Tibial nerve (tissue), 4 donors: ENCODE measurements around the gene PHYHIPL. TPM values are rescaled to one million over a fixed set of nuclear protein-coding genes. Genes with fewer than 3 reads are reported as not detected.

Experiments
- DNase-seq, 2 donors: peaks; one replicate each; pipeline ENCODE4 v3.0.0-alpha.2; 2019; ENCODE audit warnings: low spot score in 2 of 2
- H3K27ac ChIP-seq, 4 donors: fragments of 200-600 bp; sonication (generic) in 3 of 4; one replicate each; pipeline ENCODE4 v1.5.1; 2017 to 2019; ENCODE audit warnings: mild to moderate bottlenecking in 1 of 4
- H3K27me3 ChIP-seq, 2 donors: fragments of 200-600 bp; sonication (generic) in 1 of 2; one replicate each; pipeline versions ENCODE4 v1.5.1 to v1.6.0; 2017 to 2019
- H3K36me3 ChIP-seq, 3 donors: fragments of 200-600 bp; sonication (generic); one replicate each; pipeline ENCODE4 v1.5.1; 2018 to 2019
- H3K4me1 ChIP-seq, 4 donors: fragments of 200-600 bp; sonication (generic) in 3 of 4; one replicate each; pipeline ENCODE4 v1.5.1; 2017 to 2019
- H3K4me3 ChIP-seq, 4 donors: fragments of 200-600 bp; sonication (generic) in 3 of 4; one replicate each; pipeline ENCODE4 v1.5.1; 2017 to 2019; ENCODE audit warnings: mild to moderate bottlenecking in 1 of 4, moderate library complexity in 1 of 4
- H3K9me3 ChIP-seq, 4 donors: fragments of 200-600 bp; sonication (generic) in 3 of 4; one replicate each; pipeline ENCODE4 v1.5.1; 2017 to 2019
- EP300 ChIP-seq, 2 donors: sonication (generic); formaldehyde crosslinking; IDR thresholded peaks; one replicate each; pipeline ENCODE4 v1.6.1; 2017; ENCODE audit warnings: antibody characterized with exemption in 2 of 2, mild to moderate bottlenecking in 1 of 2
- POLR2A ChIP-seq, 2 donors: fragments of 450-650 bp; IDR thresholded peaks; one replicate each; pipeline ENCODE4 v1.6.1; 2017; ENCODE audit warnings: antibody characterized with exemption in 2 of 2, mild to moderate bottlenecking in 2 of 2, moderate library complexity in 2 of 2
- WGBS, 2 donors: methylation state at CpG; one replicate each; pipeline ENCODE4 v1.1.5; 2018; 5-methylcytosine and 5-hydroxymethylcytosine counted together
- total RNA-seq, 4 donors: library from RNA; depleted of rRNA; stranded (reverse); fragments of >200 nt; gene quantifications; one replicate each; pipeline ENCODE4 v1.1.0, GENCODE V29; 2016
- TF ChIP-seq, protein P1 (sequence below), 5 experiments: fragments of 200-600 bp in 3 of 5; fragments of 450-650 bp in 2 of 5; sonication (generic) in 3 of 5; IDR thresholded peaks; one replicate each; pipeline ENCODE4 v1.5.1; 2016 to 2019; ENCODE audit warnings: antibody characterized with exemption in 5 of 5, mild to moderate bottlenecking in 3 of 5, moderate library complexity in 2 of 5

PHYHIPL gene
- total RNA-seq, 4 donors from 2014 or later = 0.20 TPM; not detected in 3

DNA sequence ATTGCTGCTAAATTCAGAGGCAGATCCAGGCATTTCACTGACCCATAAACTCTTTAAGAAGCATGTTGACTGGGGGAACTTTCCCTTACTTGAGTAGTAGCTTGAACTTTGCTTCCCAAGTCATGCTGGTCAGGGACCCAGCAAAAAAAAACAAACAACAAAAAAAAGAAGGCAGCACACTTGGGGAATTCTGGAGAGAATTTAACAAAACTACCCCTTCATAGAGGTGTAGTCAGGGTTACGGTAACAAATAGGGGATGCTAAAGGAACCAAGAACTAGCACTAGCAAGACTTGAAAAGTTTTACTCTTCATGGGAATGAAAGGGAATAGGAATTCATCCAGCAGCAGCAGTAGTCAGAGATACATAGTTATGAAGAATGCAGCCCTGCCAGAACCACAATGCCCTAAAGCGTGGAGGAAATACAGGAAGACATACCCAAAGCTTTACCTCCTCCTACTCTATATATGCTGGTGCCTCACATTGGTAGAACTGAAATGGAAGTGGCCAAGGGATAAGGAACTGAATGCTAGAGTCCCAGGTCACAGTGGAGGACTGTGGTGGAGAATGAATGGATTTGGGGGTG, 67.3 kb downstream of the PHYHIPL start:
- H3K9me3 ChIP-seq = no peaks in the 10 kb centered on the region
- no peaks in the 10 kb centered on the region for H3K27me3 ChIP-seq
- no peak for DNase-seq
- 89 to 96% methylated on average over 2 of the region's 2 CpGs for WGBS, 2 donors
- peaks cover 0 to 4% (median 0%) of the 10 kb centered on the region in 4 donors for H3K4me1 ChIP-seq
- no peaks in the 10 kb centered on the region for H3K36me3 ChIP-seq
- H3K27ac ChIP-seq = no peak overlapping the region
- H3K4me3 ChIP-seq = no peak overlapping the region
- TF ChIP-seq, protein P1, sequence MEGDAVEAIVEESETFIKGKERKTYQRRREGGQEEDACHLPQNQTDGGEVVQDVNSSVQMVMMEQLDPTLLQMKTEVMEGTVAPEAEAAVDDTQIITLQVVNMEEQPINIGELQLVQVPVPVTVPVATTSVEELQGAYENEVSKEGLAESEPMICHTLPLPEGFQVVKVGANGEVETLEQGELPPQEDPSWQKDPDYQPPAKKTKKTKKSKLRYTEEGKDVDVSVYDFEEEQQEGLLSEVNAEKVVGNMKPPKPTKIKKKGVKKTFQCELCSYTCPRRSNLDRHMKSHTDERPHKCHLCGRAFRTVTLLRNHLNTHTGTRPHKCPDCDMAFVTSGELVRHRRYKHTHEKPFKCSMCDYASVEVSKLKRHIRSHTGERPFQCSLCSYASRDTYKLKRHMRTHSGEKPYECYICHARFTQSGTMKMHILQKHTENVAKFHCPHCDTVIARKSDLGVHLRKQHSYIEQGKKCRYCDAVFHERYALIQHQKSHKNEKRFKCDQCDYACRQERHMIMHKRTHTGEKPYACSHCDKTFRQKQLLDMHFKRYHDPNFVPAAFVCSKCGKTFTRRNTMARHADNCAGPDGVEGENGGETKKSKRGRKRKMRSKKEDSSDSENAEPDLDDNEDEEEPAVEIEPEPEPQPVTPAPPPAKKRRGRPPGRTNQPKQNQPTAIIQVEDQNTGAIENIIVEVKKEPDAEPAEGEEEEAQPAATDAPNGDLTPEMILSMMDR (IDR thresholded peaks at IDR 0.05) = no peak
- TF ChIP-seq EP300 (IDR thresholded peaks at IDR 0.05) (no peak), POLR2A (IDR thresholded peaks at IDR 0.05) (no peak)

DNA sequence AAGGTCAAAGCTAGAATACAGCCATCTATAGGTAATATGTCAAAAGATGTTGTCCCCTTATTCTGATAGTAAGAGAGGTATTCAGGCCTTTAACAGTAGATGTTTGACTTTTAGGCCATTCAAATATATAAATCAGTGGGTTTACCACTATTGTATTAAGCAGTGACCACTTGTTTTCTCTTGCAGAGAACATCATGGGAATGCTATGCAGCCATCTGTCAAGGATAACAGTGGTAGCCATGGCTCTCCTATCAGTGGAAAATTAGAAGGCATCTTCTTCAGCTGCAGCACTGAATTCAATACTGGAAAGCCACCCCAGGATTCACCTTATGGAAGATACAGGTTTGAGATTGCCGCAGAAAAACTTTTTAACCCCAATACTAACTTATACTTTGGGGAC, 68.4 kb downstream of the PHYHIPL start:
- Histone ChIP-seq H3K27me3 (no peaks in the 10 kb centered on the region), H3K9me3 (no peaks in the 10 kb centered on the region), H3K4me3 (no peak overlapping the region), H3K36me3 (no peaks in the 10 kb centered on the region), H3K27ac (no peak overlapping the region), H3K4me1 (peaks cover 0 to 4% (median 0%) of the 10 kb centered on the region in 4 donors)
- DNase-seq = no peak
- TF ChIP-seq, protein P1 (IDR thresholded peaks at IDR 0.05) = no peak
- TF ChIP-seq EP300 (IDR thresholded peaks at IDR 0.05) = no peak
- no peak for TF ChIP-seq POLR2A (IDR thresholded peaks at IDR 0.05)
- 96 to 97% methylated on average over 1 of the region's 1 CpG for WGBS, 2 donors

DNA sequence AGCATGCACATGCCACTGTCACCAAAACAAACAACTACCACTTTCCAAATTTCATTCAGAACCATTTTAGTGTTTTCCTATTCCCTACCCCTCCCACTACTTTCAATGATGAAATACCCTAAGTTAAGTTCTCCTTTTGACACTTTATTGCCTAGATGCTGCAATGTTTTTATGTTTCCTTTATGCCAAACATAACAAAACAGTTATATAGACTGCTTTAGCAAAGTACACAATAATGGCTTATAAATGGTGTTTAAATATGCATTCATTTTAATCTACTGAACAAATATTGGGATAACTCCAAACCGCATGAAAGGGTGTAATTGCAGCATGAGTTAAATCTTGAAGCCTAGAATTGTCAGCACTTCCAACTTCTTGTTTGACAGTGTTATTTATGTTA, 69.2 kb downstream of the PHYHIPL start:
- DNase-seq = no peak
- H3K27ac ChIP-seq = no peak overlapping the region
- WGBS, 2 donors = 70 to 85% methylated on average over 1 of the region's 1 CpG
- no peaks in the 10 kb centered on the region for H3K9me3 ChIP-seq
- H3K36me3 ChIP-seq = no peaks in the 10 kb centered on the region
- H3K4me1 ChIP-seq = peaks cover 0 to 4% (median 0%) of the 10 kb centered on the region in 4 donors
- no peaks in the 10 kb centered on the region for H3K27me3 ChIP-seq
- no peak for TF ChIP-seq POLR2A (IDR thresholded peaks at IDR 0.05)
- no peak overlapping the region for H3K4me3 ChIP-seq

DNA sequence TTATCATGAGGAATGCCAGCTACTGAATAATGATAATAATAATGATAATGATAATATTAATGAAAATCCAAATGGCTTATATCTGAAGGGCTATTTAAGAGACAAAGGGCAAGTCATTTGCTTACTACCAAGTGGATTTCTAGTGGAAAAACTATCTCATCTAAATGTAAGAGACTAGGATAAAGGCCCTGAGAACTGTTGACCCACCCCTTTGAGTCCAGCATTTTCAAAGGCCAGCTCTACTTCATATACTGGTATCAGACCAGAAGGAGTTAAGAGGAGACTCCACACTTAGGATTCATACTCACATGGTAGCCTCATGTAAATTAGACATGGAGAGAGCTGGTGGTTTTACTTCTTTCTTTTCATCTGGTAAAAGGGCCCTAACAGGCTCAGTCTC, 76.0 kb downstream of the PHYHIPL start:
- Histone ChIP-seq H3K9me3 (no peaks in the 10 kb centered on the region), H3K27ac (no peak overlapping the region), H3K36me3 (no peaks in the 10 kb centered on the region), H3K4me3 (no peak overlapping the region), H3K27me3 (no peaks in the 10 kb centered on the region), H3K4me1 (peaks cover 0 to 4% (median 0%) of the 10 kb centered on the region in 4 donors)
- DNase-seq = no peak
- TF ChIP-seq, protein P1 (IDR thresholded peaks at IDR 0.05) = no peak
- TF ChIP-seq EP300 (IDR thresholded peaks at IDR 0.05) = no peak
- no peak for TF ChIP-seq POLR2A (IDR thresholded peaks at IDR 0.05)

DNA sequence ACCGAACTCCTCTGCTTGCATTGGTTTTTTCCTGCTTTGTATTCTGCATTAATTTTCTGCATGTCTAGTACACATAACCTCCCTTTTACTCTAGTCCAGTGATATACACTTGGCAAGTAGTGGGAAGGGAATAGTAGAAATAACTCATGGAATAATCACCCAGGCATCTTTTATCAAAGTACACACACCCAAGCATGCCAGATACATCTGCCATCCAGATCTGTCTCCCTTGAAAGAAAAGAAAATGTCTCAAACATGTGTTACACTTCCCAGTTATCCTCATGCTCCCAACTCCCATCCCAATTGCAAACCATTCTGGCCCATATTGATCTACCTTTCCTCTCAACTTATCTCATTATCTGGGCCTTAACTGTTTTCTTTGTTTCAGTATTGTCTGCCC, 79.0 kb downstream of the PHYHIPL start:
- Histone ChIP-seq H3K36me3 (no peaks in the 10 kb centered on the region), H3K4me3 (no peak overlapping the region), H3K9me3 (no peaks in the 10 kb centered on the region), H3K27ac (no peak overlapping the region), H3K4me1 (no peaks in the 10 kb centered on the region), H3K27me3 (no peaks in the 10 kb centered on the region)
- TF ChIP-seq, protein P1 (IDR thresholded peaks at IDR 0.05) = no peak
- no peak for DNase-seq
- WGBS, 2 donors = 87 to 100% methylated on average over 1 of the region's 1 CpG

DNA sequence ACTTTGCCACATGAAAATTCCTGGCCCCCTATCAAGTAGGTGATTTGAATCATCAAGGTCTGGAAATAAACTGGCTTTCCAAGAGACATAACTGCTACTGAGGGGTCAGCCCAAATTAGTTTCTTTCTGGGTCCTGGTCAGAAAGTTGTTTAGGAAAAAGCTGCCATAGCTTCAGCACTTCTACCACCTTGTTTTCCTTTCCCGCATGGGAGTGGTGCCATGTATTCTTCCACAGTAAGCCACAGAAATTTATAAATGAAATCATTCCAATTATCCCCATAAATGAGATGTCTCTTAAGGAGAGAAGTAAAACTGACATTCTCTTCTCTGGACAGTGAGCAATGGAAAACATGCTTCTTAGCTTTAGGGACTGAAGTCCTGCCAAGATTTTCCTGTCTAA, 80.8 kb downstream of the PHYHIPL start:
- H3K4me1 ChIP-seq = no peaks in the 10 kb centered on the region
- H3K4me3 ChIP-seq = no peak overlapping the region
- WGBS, 2 donors = 79 to 90% methylated on average over 1 of the region's 1 CpG
- H3K9me3 ChIP-seq = no peaks in the 10 kb centered on the region
- H3K27ac ChIP-seq = no peak overlapping the region
- DNase-seq = no peak
- no peaks in the 10 kb centered on the region for H3K36me3 ChIP-seq
- no peaks in the 10 kb centered on the region for H3K27me3 ChIP-seq
- TF ChIP-seq EP300 (IDR thresholded peaks at IDR 0.05) (no peak), POLR2A (IDR thresholded peaks at IDR 0.05) (no peak)
- TF ChIP-seq, protein P1 (IDR thresholded peaks at IDR 0.05) = no peak
